ENCODE data around the gene MRPL32. TPM values are rescaled to one million over a fixed set of nuclear protein-coding genes. Genes with fewer than 3 reads are reported as not detected.

Gene MRPL32
- total RNA-seq, 1 experiment from 2014 or later, result 47.5 TPM

- peaks cover 5 to 26% of the 10 kb centered on the region in 2 experiments; a peak in 2 of 4 replicates for H3K4me1 ChIP-seq (ENCODE audit: control insufficient read depth in 1 of 2, insufficient read depth in 2 of 2, low read length in 2 of 2)
- no peaks in the 10 kb centered on the region for H3K9me2 ChIP-seq (ENCODE audit: insufficient read depth)
- TF ChIP-seq RAD21 (IDR thresholded peaks at IDR 0.05; ENCODE audit: low read depth) (no peak), EGR1 (IDR thresholded peaks at IDR 0.05; ENCODE audit: low read depth) (no peak), EZH2phosphoT487 (IDR thresholded peaks at IDR 0.05; ENCODE audit: borderline replicate concordance) (no peak), CTCF (IDR thresholded peaks at IDR 0.05 in 2 of 3, conservative IDR thresholded peaks at IDR 0.05 in 1 of 3; ENCODE audit: borderline replicate concordance in 1 of 3, insufficient read depth in 1 of 3, low read depth in 2 of 3, low read length in 2 of 3) (no peak), ZBTB33 (IDR thresholded peaks at IDR 0.05; ENCODE audit: extremely low read depth, insufficient replicate concordance, low read length) (no peak), CBX3 (IDR thresholded peaks at IDR 0.05; ENCODE audit: low read depth) (no peak)
- DNase-seq (ENCODE audit: low read depth, low spot score) (no peak), ATAC-seq (no peak)
- H3K4me2 ChIP-seq (ENCODE audit: low read length), result peak overlapping the region; percentile 85
- H4K20me1 ChIP-seq (ENCODE audit: insufficient read depth), result peaks cover 9% of the 10 kb centered on the region; the same call in 1 of the 2 replicates
- H3K79me2 ChIP-seq (ENCODE audit: insufficient read depth, low read length), result peaks cover 99% of the 10 kb centered on the region
- H3K9ac ChIP-seq (ENCODE audit: low read length), result peak overlapping the region; percentile 98
- RAD21 ChIA-PET (ENCODE audit: low non-redundant PET in 1 of 2, low total read pairs in 2 of 2, uncharacterized antibody in 2 of 2, unreplicated experiment in 2 of 2), result no interaction called here
- H3K36me3 ChIP-seq (ENCODE audit: control insufficient read depth in 1 of 2, insufficient read depth in 2 of 2, low read length in 2 of 2), result peaks cover 17 to 25% of the 10 kb centered on the region in 2 experiments
- intact Hi-C loops (cut with micrococcal nuclease), result loop anchor here (10.0 kb wide), 1 partner anchor 794 kb away; the partner anchor contains the start of gene COA1
- no peak overlapping the region for H3K27ac ChIP-seq (ENCODE audit: low read depth, low read length)
- H3K9me3 ChIP-seq (ENCODE audit: control insufficient read depth in 1 of 2, insufficient read depth in 1 of 2, low read depth in 1 of 2, low read length in 2 of 2), result no peaks in the 10 kb centered on the region
- POLR2A ChIA-PET, result interaction anchor here (1.3 kb wide), 1 partner anchor 652 kb away, joined by 4 read pairs; the partner anchor contains the start of gene STK17A
- peak overlapping the region; percentile 75 to 93 for H3K4me3 ChIP-seq (replicated peaks in 1 of 2; ENCODE audit: low read depth in 1 of 2, low read length in 2 of 2)
- no peaks in the 10 kb centered on the region for H3K27me3 ChIP-seq (ENCODE audit: insufficient read depth, low read length)
- BruUV-seq (replicated peaks), result no TSS peak
- CTCF ChIA-PET, result no interaction called here
- no peak overlapping the region for H2AFZ ChIP-seq (ENCODE audit: low read depth, low read length, poor library complexity, severe bottlenecking)
These were observed 1.3 kb upstream of the MRPL32 start for GRCh38 chr7:42930889-42931288.

Measured in HCT116 (cell line).